ENCODE measurements around the gene PIK3CG.
"Not testable (repeated sequence)": the region's sequence is repeated elsewhere in the genome, so short reads cannot be mapped to it uniquely, and the experiment has no call there.

PIK3CG gene

GRCh38 chr7:106954840-106955239 is 89.8 kb downstream of the PIK3CG start:
- Histone ChIP-seq H3K27me3 (ENCODE audit: control insufficient read depth in 1 of 2, insufficient read depth in 2 of 2, low read length in 2 of 2) (no peaks in the 10 kb centered on the region), H3K4me1 (ENCODE audit: insufficient read depth, low read length) (peaks cover 3% of the 10 kb centered on the region), H3K9me3 (ENCODE audit: low read length) (no peaks in the 10 kb centered on the region), H3K36me3 (ENCODE audit: insufficient read depth, low read length) (no peaks in the 10 kb centered on the region), H3K4me3 (ENCODE audit: low read depth in 1 of 2, low read length in 2 of 2) (no peak overlapping the region), H3K27ac (ENCODE audit: low read depth, low read length) (no peak overlapping the region), H3K9ac (ENCODE audit: low read length) (no peak overlapping the region)

- H3K4me3 ChIP-seq (ENCODE audit: low read depth in 1 of 2, low read length in 2 of 2); H3K36me3 ChIP-seq (ENCODE audit: insufficient read depth, low read length); H3K4me1 ChIP-seq (ENCODE audit: insufficient read depth, low read length); H3K27me3 ChIP-seq (ENCODE audit: control insufficient read depth in 1 of 2, insufficient read depth in 2 of 2, low read length in 2 of 2); H3K9me3 ChIP-seq (ENCODE audit: low read length); H3K27ac ChIP-seq (ENCODE audit: low read depth, low read length); H3K9ac ChIP-seq (ENCODE audit: low read length): not testable (repeated sequence)
Observed at GRCh38 chr7:106955857-106956256, 90.8 kb downstream of the PIK3CG start.

Data from muscle layer of colon (tissue), 2 donors.